ENCODE measurements around the gene MCRIP2.
"Not testable (repeated sequence)": the region's sequence is repeated elsewhere in the genome, so short reads cannot be mapped to it uniquely, and the experiment has no call there.

The MCRIP2 gene

DNA sequence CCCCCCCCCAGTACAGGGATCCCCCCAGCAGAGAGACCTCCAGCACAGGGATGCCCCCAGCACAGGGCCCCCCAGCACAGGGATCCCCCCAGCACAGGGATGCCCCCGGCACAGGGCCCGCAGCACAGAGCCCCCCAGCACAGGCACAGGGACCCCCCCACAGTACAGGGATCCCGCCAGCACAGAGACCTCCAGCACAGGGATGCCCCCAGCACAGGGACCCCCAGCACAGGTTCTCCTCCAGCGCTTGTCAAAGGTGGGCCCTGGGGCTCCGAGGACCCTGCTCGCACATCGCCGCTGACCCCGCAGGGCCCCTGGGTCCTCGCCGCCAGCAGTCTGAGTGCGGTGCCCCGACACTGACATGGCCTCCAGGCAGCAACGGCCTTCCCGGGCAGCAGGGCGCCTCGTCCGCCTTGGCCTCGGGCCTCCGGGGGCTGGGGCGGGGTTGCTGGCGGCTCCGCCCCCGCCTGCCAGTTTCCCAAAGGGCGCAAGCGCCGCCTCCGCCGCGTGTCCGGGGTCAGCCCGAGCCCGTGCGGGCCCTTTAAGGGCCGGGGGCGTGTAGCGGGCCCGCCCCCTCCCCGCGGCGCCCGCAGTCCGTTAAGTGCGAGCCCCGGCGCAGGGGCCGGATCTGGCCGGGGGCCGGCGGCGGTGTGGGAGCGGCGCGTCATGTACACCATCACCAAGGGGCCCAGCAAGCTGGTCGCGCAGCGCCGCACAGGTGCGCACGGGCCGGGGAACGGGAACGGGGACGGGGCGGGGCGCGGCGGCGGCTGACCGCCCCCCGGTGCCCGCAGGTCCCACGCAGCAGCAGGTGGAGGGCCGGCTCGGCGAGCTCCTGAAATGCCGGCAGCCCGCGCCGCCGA is at the start of gene MCRIP2:
Gene MCRIP2, plus strand, starts transcription at position 503 of the 863 bp plus-strand sequence. Its CDS starts 164 bp downstream, at position 667.
- in situ Hi-C loops (cut with HindIII; ENCODE audit: low sequenced_read_pairs) = no loop called here

- in situ Hi-C loops (cut with HindIII; ENCODE audit: low sequenced_read_pairs) = no loop called here
Measured at GRCh38 chr16:591892-592517, 49.6 kb upstream of the MCRIP2 start.

GRCh38 chr16:592518-593306 is 48.9 kb upstream of the MCRIP2 start:
- in situ Hi-C loops (cut with HindIII; ENCODE audit: low sequenced_read_pairs) = no loop called here

- in situ Hi-C loops (cut with HindIII; ENCODE audit: low sequenced_read_pairs) = no loop called here
Measured at GRCh38 chr16:593406-593805, 48.2 kb upstream of the MCRIP2 start.

- in situ Hi-C loops (cut with HindIII; ENCODE audit: low sequenced_read_pairs) = no loop called here
Measured at GRCh38 chr16:593807-594206, 47.8 kb upstream of the MCRIP2 start.

GRCh38 chr16:595094-595528 is 46.5 kb upstream of the MCRIP2 start:
- in situ Hi-C loops (cut with HindIII; ENCODE audit: low sequenced_read_pairs) = no loop called here

DNA sequence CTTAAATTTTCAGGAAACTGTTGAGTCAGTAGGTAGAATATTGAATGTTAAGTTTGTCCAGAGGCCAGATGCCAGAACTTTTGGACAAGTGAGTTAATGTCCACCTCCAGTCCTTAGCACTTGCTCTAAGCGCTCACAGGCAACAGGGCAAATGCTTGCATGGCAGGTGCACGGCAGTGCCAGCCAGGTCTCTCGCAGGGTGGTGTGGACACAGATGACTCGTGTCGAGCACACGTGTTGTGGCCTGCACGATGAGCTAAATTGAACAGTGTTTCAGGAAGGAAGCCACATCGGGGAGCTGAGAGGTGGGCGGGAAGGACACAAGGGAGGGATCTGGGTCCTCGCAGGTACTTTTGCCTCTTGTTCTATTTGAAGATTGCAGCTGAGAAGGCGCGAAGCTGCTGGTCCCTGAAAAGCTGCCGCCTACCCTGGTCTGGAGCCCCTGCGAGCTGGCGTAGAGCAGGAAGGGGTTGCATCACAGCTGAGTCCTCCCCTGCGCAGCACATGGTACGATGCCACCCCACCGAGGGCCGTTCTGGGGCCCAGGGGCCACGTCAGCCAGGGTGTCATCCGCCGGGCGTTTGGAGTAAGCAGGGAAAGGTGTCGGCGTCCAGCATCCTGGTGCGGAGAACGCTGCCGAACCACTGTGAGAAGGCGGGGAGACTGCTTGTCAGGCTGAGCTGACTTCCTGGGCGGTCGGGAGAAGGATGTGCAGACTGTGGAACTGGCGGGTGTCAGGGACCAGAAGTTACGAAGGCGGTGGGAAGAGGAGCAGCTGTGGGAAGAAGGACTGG is 45.5 kb upstream of the MCRIP2 start:
- in situ Hi-C loops (cut with HindIII; ENCODE audit: low sequenced_read_pairs) = no loop called here

- in situ Hi-C loops (cut with HindIII; ENCODE audit: low sequenced_read_pairs) = no loop called here
Measured at GRCh38 chr16:596736-597060, 44.9 kb upstream of the MCRIP2 start.

DNA sequence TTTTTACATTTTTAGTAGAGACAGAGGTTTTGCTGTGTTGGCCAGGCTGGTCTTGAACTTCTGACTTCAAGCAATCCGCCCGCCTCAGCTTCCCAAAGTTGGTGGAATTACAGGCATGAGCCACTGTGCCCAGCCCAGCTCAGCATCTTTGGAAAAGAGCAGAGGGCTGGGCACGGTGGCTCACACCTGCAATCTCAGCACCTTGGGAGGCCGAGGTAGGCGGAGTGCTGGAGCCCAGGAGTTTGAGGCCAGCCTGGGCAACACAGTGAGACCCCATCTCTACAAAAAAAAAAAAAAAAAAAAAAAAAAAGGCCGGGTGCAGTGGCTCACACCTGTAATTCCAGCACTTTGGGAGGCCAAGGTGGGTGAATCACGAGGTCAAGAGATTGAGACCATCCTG is 44.0 kb upstream of the MCRIP2 start:
- in situ Hi-C loops (cut with HindIII; ENCODE audit: low sequenced_read_pairs) = not testable (repeated sequence)

DNA sequence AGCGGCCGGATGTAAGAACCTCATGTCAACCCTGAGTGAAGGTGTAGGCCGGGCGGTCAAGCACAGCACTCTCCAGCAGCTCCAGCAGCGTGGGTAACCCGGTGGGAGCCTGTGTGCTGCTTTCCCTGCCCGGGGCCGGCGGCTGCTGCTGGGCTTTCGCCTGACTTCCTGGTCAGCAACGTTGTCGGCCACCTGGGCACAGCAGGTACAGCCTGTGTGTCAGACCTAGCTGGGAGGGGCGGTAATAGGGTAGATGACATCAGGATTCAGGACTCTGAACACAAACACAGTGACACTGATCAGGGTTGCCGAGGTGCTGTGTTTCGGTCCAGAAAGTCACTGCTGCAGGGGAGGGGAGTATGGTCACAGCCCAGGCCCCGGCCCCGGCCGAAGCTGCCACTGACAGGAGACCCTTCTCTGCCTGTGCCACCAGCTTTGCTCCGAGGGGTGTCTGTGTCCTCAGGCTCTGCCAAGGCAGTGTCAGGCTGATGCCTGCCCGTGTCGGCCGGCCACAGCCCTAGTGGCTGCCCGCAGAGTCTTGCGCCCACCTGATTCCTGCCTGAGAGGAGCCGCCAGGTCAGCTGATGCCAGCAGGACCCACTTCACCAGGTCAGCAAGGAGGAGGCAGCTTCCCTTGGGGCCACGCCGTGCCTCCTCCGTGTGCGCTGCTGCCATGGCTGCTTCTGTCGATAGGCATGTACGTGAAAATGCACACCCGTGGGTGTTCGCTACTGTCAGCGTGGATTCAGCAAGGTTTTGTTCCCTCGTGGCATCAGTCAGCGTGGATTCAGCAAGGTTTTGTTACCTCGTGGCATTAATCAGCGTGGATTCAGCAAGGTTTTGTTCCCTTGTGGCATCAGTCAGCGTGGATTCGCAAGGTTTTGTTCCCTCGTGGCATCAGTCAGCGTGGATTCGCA is 42.5 kb upstream of the MCRIP2 start:
- in situ Hi-C loops (cut with HindIII; ENCODE audit: low sequenced_read_pairs) = no loop called here

- in situ Hi-C loops (cut with HindIII; ENCODE audit: low sequenced_read_pairs) = no loop called here
Measured at GRCh38 chr16:600781-601180, 40.8 kb upstream of the MCRIP2 start.

GRCh38 chr16:603933-604332 is 37.7 kb upstream of the MCRIP2 start:
- in situ Hi-C loops (cut with HindIII; ENCODE audit: low sequenced_read_pairs) = no loop called here

DNA sequence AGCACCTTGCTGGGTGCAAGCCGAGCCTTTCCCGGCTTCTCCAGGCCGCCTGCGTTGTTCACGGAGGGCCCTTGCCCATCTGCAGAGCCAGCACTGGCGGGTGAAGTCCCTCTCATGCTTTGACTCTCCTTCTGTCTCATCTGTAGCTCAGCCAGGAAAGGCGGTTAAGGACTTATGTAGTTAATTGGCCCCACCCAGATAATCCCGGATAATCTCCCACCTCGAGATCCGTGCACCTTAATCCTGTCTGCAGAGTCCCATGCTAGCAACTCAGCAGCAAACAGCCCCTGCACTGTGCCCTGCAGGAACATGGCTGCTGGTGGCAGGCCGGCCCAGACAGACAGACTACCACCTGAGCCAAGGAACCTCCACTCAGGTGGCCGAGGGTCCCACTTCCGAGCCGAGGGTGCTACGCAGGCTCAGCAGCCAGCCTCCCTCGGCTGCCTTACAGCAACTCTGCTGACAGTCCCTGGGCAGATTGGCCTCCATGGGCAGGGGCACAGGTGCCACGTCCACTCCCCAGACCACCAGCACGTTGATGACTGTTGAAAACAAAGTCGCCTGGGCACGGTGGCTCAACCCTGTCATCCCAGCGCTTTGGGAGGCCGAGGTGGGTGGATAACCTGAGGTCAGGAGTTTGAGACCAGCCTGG is 34.8 kb upstream of the MCRIP2 start:
- in situ Hi-C loops (cut with HindIII; ENCODE audit: low sequenced_read_pairs) = no loop called here

- in situ Hi-C loops (cut with HindIII; ENCODE audit: low sequenced_read_pairs) = no loop called here
Measured at GRCh38 chr16:608019-608418, 33.6 kb upstream of the MCRIP2 start.

DNA sequence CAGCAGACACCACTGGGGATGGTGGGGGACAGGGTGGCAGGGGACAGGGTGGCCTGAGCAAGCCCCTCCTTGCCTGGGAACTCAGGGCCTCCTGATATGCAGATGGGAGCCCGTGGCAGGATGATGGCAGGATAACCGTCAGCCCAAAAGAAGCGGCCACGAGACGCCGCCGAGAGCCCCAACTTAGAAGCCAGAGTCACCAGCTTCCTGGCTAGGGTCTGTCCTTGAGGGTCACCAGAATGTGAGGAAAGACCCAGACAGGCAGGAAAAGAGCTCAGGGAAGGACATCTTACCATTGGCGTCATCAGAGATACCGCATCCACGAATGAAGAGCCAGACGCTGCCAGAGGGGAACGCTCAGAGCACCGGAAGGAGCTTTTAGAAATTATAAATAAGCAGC is 32.3 kb upstream of the MCRIP2 start:
- in situ Hi-C loops (cut with HindIII; ENCODE audit: low sequenced_read_pairs) = no loop called here

DNA sequence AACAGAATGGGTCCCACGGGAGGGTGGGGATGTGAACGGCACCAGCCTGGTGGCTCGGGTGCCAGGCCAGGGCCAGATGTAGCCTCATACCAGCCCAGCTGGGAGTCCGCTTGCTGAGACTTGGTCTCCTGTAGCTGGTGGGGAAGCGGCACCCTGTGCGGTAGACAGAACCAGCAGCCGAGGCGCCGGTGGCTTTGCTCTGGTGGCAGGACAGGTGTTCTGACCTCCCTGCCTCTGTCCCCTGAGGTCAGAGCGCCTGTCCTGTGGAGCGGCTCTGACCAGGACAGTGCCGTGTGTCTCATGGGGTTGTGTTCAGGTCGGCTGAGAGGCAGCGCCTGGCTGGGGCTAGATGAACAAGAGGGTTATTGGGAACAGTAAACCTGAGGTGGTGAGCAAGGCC is 31.6 kb upstream of the MCRIP2 start:
- in situ Hi-C loops (cut with HindIII; ENCODE audit: low sequenced_read_pairs) = no loop called here

DNA sequence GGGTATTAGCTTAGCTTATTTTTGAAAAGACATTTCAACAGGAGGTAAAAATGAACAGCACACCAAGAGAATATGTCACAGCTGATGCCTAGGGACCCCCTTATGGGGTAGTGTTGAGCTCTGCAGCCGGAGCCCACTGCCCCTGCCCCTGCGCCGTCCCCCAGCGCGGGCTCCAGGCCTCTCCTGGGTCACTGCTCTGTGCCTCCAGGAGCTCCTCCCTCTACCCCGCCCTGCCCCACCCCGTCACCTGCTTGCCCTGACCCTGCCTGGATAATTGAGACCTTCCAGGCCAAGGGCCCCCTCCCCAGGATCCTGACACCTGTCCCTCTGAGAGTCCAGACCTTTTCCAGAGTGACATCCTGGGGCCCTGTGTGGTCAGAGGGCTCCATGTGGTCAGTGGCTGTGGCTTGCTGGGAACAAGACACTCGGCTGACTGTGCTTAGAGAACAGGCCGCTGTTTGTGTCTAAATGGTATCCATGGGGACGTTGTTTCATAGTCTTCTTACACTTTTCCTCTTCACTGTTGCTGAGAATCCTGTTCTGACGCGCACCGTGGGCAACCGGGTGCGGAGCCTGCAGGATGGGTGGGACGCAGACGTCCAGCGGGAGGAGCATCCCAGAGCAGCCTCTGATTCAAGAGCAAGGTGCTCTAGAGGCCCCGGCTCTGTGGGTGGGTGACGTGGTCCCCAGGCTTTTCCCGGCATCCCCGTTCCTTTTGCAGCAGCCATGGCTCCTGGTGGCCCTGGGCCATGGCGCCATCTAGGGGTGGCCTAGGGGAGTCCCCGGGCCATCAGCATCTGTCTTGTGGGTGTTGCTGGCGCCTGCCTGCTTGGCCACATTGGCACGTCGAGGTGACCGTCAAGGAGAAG is 30.9 kb upstream of the MCRIP2 start:
- in situ Hi-C loops (cut with HindIII; ENCODE audit: low sequenced_read_pairs) = no loop called here

DNA sequence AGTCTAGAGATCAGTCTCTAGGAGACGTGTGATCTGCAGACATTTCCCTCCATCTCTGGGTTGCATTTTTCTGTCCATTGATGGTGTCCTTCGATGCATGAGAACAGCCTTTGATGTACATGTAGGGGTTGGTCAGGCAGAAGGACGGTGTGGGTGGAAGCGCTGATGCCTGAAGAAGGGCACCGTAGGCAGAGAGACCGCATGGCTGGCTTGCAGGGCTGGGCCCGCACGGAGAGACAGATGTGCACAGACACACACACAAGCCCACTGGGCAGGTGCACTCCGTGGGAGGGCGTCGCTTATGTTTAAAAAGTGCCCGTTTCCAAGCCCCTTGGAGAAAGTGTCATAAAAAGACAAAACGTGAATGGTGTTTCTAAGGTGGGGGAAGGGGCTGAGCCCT is 26.5 kb upstream of the MCRIP2 start:
- in situ Hi-C loops (cut with HindIII; ENCODE audit: low sequenced_read_pairs) = no loop called here

Measured in DLD1 (cell line).